GM20000 (cell line): Measurements from ENCODE around the gene PXDN.

Source experiments
- DNase-seq: peaks from one replicate; pipeline ENCODE4 v3.0.0; 2012; ENCODE audit warnings: low spot score
- CTCF ChIP-seq: IDR thresholded peaks from 2 replicates; pipeline ENCODE4 v1.5.1; 2012; ENCODE audit warnings: mild to moderate bottlenecking, control low read depth; ENCODE audit errors: extremely low read depth, missing control alignments

The PXDN gene

GRCh38 chr2:1741851-1742250 lies 2.5 kb downstream of the PXDN start:
- no peak for TF ChIP-seq CTCF
- no peak for DNase-seq

DNA sequence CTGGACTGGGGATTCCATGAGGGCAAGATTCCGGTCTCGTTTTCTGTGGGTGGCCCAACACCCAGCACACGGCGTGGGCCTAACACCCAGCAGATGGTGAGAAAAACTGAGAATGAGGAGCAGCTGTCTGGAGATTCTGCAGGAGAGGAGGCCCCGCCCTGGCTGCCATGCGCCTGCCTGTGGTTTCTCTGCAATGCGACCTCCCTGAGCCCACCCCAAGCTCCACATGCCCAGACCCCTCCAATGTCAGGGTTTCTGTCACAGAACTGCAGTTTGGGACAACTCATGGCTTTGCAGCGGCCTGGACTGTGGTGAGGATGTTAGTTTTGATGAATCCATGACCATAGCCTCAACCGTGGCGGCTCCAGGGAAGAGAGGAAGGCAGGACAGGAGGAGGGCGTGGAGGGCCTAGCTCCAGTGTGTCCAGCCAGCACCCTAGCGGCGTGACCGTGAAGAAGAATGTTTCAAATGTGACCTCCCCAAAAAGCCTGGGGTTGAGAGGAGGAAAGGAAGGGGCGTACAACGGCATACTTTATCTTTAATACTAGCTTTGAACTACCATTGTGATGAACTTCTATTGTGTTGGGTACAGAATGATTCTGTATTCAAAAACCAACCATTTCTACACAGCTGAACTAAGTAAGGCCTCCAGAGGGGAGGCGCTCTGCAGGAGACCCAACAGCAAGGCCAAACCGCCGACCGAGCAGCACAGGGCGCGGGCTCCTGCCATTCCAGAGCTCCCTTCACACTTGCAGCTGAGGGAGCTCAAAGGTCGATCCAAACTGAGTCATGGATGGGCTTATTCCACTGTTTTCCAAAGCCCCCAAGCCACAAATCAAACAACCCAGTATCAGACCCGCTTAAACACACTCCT lies 3.4 kb downstream of the PXDN start:
- no peak for TF ChIP-seq CTCF
- no peak for DNase-seq

- DNase-seq: no peak
- no peak for TF ChIP-seq CTCF
Measured at GRCh38 chr2:1739961-1740715, 4.2 kb downstream of the PXDN start.

DNA sequence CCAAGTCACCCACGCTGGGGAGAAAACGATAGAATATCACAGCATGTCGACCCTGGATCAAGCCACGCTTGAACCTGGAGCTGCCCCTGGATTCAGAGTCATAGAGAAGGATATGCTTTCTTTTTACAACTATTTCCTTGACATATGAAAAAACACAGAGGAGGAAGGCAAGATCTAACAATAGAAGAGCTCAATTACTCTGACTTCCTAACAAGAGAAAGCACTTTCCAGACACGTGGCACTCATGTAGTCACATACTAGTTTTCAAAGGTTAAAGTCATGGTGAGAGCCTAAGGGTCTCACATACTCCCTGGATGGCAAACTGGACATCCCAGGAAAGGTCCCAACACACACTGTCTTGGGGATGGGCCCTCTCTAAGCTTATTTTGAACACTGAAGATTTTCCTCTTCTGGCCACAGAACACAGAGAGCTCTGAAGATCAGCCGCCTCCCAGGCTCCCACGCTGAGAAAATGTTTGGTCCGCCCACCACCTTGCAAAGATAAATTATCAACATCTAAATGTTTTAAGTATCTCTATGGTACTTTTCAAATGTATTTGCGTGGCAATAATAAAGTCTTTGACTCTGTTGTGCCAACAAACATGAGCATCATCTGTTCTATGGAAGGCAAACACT lies 4.9 kb downstream of the PXDN start:
- TF ChIP-seq CTCF: no peak
- DNase-seq: no peak

GRCh38 chr2:1738646-1739302 lies 5.5 kb downstream of the PXDN start:
- no peak for TF ChIP-seq CTCF
- DNase-seq: no peak

- no peak for DNase-seq
- TF ChIP-seq CTCF: no peak
Measured at GRCh38 chr2:1738163-1738562, 6.2 kb downstream of the PXDN start.
